ENCODE data around the gene PALB2.
"Not testable (repeated sequence)": the region's sequence is repeated elsewhere in the genome, so short reads cannot be mapped to it uniquely, and the experiment has no call there.

The PALB2 gene

GRCh38 chr16:23629516-23629915 lies 11.6 kb downstream of the PALB2 start:
- TF ChIP-seq CTCF (IDR thresholded peaks at IDR 0.05; ENCODE audit: low read depth, low read length), result no peak
- peaks cover 47% of the 10 kb centered on the region for H3K36me3 ChIP-seq

GRCh38 chr16:23624092-23624491 lies 17.0 kb downstream of the PALB2 start:
- no peak for DNase-seq
- peaks cover 66% of the 10 kb centered on the region for H3K36me3 ChIP-seq
- H3K27me3 ChIP-seq, result no peaks in the 10 kb centered on the region
- no peaks in the 10 kb centered on the region for H3K4me1 ChIP-seq
- no peak overlapping the region for H3K4me3 ChIP-seq (ENCODE audit: low read depth, low read length)
- no peaks in the 10 kb centered on the region for H3K9me3 ChIP-seq
- TF ChIP-seq CTCF (IDR thresholded peaks at IDR 0.05; ENCODE audit: low read depth, low read length), result no peak

More at GRCh38 chr16:23629516-23629915, 11.6 kb downstream of the PALB2 start:
- DNase-seq, result no peak
- Histone ChIP-seq H3K4me1 (no peaks in the 10 kb centered on the region), H3K9me3 (no peaks in the 10 kb centered on the region), H3K4me3 (ENCODE audit: low read depth, low read length) (no peak overlapping the region), H3K27me3 (no peaks in the 10 kb centered on the region)

- H3K4me3 ChIP-seq (ENCODE audit: low read depth, low read length), result no peak overlapping the region
- TF ChIP-seq CTCF (IDR thresholded peaks at IDR 0.05; ENCODE audit: low read depth, low read length), result no peak
- no peaks in the 10 kb centered on the region for H3K4me1 ChIP-seq
- peaks cover 17% of the 10 kb centered on the region for H3K36me3 ChIP-seq
- H3K9me3 ChIP-seq, result no peaks in the 10 kb centered on the region
- DNase-seq, result no peak
- H3K27me3 ChIP-seq, result no peaks in the 10 kb centered on the region
Observed at GRCh38 chr16:23615805-23616204, 25.3 kb downstream of the PALB2 start.

- Histone ChIP-seq H3K27me3 (no peaks in the 10 kb centered on the region), H3K4me1 (no peaks in the 10 kb centered on the region), H3K4me3 (ENCODE audit: low read depth, low read length) (no peak overlapping the region), H3K36me3 (peaks cover 4% of the 10 kb centered on the region), H3K9me3 (no peaks in the 10 kb centered on the region)
- TF ChIP-seq CTCF (IDR thresholded peaks at IDR 0.05; ENCODE audit: low read depth, low read length), result no peak
- DNase-seq, result no peak
Observed at GRCh38 chr16:23611936-23612335, 29.2 kb downstream of the PALB2 start.

- H3K36me3 ChIP-seq; H3K4me3 ChIP-seq (ENCODE audit: low read depth, low read length); H3K9me3 ChIP-seq; DNase-seq; H3K27me3 ChIP-seq; H3K4me1 ChIP-seq: not testable (repeated sequence)
Observed at GRCh38 chr16:23610905-23611304, 30.2 kb downstream of the PALB2 start.

GRCh38 chr16:23609929-23610328 lies 31.2 kb downstream of the PALB2 start:
- Histone ChIP-seq H3K4me1 (no peaks in the 10 kb centered on the region), H3K9me3 (no peaks in the 10 kb centered on the region), H3K36me3 (peaks cover 12% of the 10 kb centered on the region), H3K27me3 (no peaks in the 10 kb centered on the region), H3K4me3 (ENCODE audit: low read depth, low read length) (no peak overlapping the region)
- no peak for DNase-seq
- TF ChIP-seq CTCF (IDR thresholded peaks at IDR 0.05; ENCODE audit: low read depth, low read length), result no peak

- Histone ChIP-seq H3K4me1 (no peaks in the 10 kb centered on the region), H3K36me3 (peaks cover 12% of the 10 kb centered on the region), H3K9me3 (no peaks in the 10 kb centered on the region), H3K4me3 (ENCODE audit: low read depth, low read length) (no peak overlapping the region), H3K27me3 (no peaks in the 10 kb centered on the region)
- DNase-seq, result no peak
- TF ChIP-seq CTCF (IDR thresholded peaks at IDR 0.05; ENCODE audit: low read depth, low read length), result no peak
Observed at GRCh38 chr16:23608194-23608593, 32.9 kb downstream of the PALB2 start.

Measured in BE2C (cell line).